ENCODE results near the gene TNFAIP2.
"Not testable (repeated sequence)": the region's sequence is repeated elsewhere in the genome, so short reads cannot be mapped to it uniquely, and the experiment has no call there.

The TNFAIP2 gene

DNA sequence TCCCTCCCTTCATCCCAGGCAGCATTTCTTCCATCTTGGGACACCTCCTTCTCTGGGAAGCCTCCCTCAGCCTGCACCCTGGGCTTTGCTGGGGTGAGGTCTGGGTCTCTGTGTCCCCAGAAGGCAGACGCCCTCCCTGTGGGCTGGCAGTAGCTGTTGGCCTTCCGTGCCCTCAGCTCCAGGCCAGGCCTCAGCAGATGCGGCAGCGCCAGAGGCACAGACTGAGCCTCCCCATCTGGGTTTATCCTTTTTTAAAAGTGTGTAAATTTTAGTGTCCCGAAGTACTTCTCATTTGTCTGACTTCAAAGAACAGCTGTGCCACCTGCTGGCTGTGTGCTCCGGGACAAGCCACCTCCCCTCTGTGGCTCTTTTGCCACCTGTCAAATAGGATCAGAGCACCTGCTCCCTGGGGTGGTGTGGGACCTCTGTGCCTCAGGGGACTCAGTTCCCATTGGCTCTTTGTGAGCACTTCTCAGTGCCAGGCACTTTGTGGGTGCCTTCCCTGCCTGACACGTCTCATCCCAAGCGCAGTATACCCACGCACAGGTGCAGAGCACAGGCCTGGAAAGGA, 17.6 kb upstream of the TNFAIP2 start:
- DNase-seq (ENCODE audit: low read depth in 2 of 3, low spot score in 1 of 3), result no peak

DNA sequence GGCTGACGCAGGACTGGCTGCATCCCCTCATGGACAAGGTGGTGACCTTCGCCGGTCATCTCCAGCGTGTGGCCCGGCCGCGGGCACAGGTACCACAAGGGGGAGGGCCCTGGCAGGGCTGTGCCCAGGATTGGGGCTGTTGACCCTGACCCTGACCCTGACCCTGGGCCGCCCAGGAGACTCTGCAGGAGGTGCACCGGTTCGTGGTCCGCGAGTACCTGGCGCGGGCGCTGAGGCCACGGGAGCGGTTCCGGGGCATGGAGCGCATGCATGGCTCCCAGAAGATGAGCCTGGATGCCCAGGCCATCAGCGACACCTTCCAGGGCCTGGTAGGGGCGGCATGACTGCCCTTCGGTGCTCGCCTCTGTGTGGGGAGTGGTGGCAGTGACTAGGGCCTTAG, 15.8 kb upstream of the TNFAIP2 start:
- DNase-seq (ENCODE audit: low read depth in 2 of 3, low spot score in 1 of 3), result no peak

DNA sequence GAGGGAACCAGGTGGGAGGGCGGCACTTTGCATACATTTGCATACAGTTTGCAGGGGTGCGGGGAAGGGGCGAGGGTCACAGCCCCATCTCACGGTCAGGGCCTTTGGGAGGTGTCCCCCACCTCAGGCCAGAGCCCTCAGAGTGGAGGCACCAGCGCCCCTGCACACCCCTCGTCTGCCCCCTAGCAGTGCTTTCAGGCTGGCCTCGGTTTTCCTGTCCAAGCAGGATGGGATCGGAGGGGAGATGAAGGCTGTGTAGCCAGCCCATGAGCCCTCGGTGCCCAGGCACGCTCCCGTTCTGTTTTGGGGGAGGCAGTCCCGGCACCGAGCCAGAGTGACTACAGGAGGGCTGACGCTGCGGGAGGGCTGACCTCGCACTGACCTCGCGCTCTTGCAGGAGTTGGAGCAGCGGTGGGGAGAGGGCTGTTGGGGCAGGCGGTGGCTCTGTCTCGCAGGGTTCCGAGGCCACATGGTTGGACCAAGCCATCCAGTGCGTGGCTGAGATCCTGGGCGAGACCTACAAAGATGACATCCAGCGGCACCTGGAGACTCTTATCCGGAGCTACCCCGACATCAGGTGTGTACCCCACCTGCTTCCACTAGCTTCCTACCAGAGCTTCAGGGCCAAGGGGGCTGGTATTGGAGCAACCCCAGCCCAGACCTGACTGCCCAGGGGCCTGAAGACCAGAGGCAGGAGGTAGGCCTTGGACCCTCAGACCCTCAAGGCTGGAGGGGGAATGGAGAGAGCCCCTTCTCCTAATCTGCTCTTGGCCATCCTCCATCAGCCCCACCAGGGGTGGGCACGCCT, 15.1 kb upstream of the TNFAIP2 start:
- DNase-seq (ENCODE audit: low read depth in 2 of 3, low spot score in 1 of 3), result no peak

DNA sequence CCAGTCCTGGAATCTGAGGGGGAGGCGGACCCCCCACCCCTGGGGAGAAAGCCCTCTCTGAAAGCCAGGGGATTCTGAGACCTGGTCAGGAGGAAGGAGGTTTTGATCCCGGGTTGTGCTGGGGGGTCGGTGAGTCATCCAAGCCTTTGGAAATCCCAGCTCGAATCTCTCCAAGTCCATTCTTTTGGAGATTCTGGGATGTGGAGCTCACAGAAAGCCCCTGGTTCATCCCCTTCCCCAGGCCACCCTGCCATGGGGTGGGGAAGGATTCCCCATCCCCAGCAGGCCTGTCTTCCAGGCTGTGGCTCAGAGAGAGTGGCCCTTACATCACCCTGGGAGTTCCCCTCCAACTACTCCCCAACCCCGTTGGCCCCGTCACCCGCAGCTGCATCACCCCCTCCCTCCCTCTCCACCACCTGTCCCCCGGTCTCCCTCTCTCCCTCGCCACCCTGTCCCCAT, 14.5 kb upstream of the TNFAIP2 start:
- no peak for DNase-seq (ENCODE audit: low read depth in 2 of 3, low spot score in 1 of 3)

DNA sequence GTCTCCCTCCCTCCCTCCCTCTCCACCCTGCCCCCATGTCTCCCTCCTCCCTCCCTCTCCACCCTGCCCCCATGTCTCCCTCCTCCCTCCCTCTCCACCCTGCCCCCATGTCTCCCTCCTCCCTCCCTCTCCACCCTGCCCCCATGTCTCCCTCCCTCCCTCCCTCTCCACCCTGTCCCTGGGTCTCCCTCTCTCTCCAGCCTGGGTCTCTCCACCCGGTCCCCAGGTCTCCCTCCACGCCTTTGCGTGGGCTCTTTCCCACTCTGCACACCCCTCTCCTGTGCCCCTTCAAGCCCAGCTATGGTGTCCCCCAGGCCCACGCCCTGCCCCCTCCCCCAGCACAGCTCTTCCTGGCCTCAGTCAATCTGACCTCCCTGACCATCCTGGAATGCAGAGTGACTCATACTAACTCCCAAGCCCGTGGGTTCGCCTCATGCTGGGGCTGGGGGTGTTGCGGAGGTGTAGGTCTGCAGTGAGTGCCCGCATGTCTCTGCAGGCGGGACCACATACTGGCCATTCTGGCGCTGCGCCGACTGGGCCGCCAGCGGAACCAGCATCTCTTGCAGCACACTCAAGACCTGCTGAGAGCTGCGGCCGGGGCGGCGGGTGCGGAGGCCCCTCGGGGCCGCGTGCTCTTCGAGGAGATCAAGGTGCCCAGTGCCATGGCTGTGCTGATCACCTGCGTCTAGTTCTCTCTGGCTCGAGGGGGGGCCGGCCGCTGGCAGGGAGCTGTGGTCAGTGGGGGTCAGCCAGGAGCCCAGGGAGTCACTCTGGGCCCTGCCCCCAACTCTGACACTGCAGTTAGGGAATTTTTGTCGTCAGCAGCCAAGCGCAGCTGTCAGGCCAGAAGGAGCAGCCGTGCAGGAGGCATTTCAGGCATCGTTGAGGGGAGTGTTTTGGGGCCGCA, 13.5 kb upstream of the TNFAIP2 start:
- no peak for DNase-seq (ENCODE audit: low read depth in 2 of 3, low spot score in 1 of 3)

DNA sequence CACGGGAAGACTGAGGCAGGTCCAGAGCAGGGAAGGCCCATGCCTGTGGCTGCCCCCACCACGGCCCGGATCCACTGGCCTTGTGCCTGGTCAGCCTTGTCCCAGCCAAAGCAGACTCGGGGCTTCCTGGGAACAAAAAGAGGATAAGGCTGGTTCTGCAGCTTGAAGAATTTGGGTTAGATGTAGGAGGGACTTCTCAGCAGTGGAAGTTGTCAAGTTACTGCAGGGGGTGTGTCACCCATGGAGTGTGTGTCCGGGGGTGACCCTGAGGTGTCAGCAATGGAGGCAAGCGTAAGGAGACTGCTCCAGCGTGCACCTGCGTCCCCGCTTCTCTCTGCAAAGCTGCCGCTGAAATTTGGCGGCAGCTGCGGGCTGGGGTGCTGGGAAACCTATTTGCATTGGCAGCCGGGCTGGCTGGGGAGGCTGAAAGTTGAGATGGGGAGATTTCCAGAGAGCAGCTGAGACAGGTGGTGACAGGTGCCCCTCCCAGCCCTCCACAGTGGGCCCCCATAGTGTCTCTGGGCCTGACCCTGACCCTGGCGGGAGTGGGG, 12.5 kb upstream of the TNFAIP2 start:
- DNase-seq (ENCODE audit: low read depth in 2 of 3, low spot score in 1 of 3), result no peak

DNA sequence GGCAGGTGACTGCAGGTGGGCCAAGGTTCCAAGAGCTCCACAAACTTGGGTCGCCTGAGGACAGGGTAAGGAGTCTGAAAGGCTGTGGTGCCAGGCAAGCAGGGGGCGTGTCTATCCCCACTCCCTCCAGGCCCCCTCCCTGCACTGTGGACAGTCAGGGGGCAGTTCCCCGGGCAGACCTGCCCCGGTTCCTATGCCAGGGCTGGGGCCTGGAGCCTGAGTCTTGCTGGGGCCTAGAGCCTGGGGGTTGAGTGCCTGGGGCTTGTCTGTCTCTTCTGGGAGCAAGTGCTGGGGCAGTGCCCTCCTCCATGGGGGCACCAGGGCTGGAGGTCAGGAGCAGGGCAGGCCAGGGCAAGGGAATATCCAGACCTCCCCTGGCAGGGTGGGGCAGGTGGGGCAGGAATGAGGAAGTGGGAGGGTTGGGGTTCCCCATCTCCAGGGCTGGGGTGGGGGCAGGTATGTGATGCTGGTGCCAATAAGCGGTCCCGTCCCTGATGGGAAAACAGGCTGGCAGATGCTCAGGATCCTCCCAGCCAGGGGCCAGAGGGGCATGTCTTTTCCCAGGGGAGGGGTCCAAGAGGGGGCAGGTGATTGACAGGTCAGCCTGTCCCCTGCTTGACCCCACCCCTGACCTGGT, 11.9 kb upstream of the TNFAIP2 start:
- no peak for DNase-seq (ENCODE audit: low read depth in 2 of 3, low spot score in 1 of 3)

- DNase-seq (ENCODE audit: low read depth in 2 of 3, low spot score in 1 of 3), result no peak
Observed at GRCh38 chr14:103112400-103113243, 10.6 kb upstream of the TNFAIP2 start.

- no peak for DNase-seq (ENCODE audit: low read depth in 2 of 3, low spot score in 1 of 3)
Observed at GRCh38 chr14:103113303-103113702, 10.0 kb upstream of the TNFAIP2 start.

DNA sequence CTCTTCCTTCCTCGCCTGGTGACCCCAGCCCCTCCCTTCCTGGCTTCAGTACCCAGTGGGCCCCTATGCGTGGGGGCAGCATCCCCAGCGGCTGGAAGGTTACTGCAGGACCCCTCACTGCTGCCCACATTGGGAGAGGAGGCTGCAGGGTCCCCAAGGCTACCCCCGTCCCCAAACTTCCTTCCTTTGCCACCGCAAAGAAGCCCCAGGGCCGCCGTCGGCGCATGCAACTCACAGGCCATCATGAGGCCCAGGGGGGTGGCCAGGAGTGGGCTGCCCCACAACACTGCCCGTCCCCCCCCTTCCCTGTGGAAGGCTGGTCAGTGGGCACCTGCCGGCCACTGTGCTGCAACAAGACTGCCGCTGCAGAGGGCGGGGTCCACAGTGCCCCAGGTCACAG, 9.5 kb upstream of the TNFAIP2 start:
- no peak for DNase-seq (ENCODE audit: low read depth in 2 of 3, low spot score in 1 of 3)

DNA sequence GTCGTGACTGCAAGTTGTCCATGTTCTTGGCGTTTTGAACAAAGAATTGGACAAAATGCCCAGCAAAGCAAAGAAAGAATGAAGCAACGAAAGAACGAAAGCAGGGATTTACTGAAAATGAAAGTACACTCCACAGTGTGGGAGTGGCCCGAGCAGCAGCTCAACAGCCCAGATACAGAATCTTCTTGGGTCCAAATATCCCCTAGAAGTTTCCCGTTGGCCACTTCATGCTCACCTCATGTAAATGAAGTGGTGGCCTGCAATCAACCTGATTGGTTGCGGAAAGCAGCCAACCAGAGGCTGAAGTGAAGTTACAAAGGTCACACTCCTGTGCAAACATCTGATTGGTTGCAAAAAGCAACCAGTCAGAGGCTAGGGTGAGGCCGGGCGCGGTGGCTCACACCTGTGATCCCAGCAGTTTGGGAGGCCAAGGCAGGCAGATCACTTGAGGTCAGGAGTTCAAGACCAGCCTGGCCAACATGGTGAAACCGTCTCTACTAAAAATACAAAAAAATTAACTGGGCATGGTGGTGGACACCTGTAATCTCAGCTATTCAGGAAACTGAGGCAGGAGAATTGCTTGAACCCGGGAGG, 8.1 kb upstream of the TNFAIP2 start:
- not testable (repeated sequence) for DNase-seq (ENCODE audit: low read depth in 2 of 3, low spot score in 1 of 3)

DNA sequence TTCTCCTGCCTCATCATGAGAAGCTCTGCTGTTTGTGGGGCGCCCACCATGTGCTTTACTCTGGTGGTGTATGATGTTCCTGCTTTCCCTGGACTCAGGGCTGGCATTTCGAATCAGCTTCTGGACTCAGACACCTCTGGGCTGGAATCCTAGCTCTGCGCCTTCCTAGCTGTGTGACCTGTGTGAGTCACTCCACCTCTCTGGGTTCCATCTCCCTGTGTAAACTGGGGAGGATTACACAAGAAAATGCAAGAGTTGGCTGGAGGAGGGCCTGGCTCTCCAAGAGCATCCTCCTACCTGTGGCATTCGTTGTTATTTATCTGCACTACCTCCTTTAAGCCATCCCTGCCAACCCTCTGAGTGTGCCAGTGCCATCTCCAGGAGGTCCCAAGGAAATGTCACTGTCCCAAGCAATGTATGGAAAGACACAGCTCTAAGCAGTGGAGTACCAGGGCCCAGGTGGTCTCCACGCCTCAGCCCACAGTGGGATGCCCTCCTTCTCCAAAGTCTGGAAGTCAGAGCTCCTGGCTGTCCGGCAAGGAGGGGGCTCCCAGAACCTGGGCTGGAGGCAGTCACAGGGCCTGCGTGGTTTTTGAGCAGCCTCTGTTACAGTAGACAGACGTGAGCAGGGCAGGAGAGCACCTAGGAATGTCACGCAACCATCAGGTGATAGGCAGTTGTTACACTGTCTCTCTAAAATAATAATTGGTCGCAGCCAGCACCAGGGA, 7.3 kb upstream of the TNFAIP2 start:
- no peak for DNase-seq (ENCODE audit: low read depth in 2 of 3, low spot score in 1 of 3)

DNA sequence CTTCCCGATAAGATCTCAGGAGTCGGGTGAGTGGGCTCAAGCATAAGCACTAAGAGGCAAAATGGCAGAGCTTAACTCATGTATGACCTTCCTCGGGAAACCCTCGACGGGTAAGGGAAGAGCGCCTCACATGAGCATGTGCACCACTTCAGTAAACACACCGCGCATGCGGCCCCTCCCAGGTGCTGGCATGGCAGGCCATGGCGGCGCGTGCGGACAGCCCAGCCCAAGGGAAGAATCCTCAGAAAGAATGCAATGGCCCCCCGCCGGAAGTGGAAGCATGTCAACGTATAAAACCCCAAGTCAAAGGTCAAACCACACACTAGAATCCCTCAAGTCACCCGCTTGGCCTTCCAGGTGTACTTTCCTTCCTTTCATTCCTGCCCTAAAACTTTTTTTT, 6.6 kb upstream of the TNFAIP2 start:
- DNase-seq (ENCODE audit: low read depth in 2 of 3, low spot score in 1 of 3), result no peak

DNA sequence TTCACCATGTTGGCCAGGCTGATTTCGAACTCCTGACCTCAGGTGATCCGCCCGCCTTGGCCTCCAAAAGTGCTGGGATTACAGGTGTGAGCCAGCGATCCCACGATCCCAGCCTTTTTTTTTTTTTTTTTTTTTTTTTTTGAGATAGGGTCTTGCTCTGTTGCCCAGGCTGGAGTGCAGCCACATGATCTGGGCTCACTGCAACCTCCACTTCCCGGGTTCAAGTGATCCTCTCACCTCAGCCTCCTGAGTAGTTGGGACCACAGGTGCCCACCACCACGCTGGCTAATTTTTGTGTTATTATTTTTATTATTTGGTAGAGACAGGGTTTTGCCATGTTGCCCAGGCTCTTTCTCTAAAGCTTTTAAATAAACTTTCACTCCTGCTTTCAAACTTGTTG, 5.8 kb upstream of the TNFAIP2 start:
- not testable (repeated sequence) for DNase-seq (ENCODE audit: low read depth in 2 of 3, low spot score in 1 of 3)

DNA sequence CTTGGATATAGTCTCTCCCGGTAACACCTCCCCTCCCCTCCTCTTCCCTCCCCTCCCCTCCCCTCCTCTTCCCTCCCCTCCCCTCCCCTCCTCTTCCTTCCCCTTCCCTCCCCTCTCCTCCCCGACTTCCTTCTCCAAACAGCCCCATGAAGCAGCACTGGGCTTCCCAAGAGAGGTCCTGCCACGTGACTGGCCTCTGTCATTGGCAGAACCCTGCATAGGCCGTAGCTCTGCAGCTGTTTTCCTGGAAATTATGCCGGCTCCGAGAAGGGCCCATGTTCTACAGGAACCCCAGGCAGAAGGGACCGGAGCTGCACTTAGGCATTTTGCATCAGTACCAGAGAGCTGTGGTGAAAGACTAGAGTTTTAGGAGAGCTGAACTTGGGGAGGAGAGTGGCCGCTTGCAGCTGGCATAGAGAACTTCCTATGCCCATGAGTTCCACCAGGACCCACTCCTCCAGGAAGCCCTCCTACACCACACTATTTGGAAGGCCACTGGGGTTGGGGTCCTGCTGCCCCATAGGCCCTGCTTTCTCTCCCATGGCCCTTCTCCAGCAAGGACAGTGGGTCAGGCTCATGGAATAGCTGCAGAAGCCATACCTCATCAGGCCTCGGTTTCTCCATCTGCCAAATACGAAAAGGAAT, 5.1 kb upstream of the TNFAIP2 start:
- DNase-seq (ENCODE audit: low read depth in 2 of 3, low spot score in 1 of 3), result no peak

GRCh38 chr14:103118663-103119404, 4.4 kb upstream of the TNFAIP2 start:
- DNase-seq (ENCODE audit: low read depth in 2 of 3, low spot score in 1 of 3), result no peak

DNA sequence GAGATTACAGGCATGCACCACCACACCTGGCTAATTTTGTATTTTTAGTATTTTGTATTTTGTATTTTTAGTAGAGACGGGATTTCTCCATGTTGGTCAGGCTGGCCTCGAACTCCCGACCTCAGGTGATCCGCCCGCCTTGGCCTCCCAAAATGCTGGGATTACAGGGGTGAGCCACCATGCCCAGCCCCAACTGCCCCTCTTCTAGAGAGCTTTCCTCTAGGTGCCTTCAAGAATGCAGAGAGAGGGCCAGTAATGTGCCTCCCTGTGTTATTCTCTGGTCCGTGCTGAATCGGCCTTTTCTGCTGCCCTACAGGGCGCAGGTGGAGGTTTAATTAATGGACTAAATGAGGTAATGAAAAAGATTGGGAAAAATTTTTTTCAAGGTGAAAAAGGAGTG, 3.7 kb upstream of the TNFAIP2 start:
- not testable (repeated sequence) for DNase-seq (ENCODE audit: low read depth in 2 of 3, low spot score in 1 of 3)

Measured in stimulated activated CD4-positive, alpha-beta T cell treated with anti-CD3 and anti-CD28 coated beads, Interleukin-12 subunit alpha, Interleukin-12 subunit beta, amount 100 ng/mL, for 48 hours (primary cell).